Endometrium (tissue), 2 donors: ENCODE measurements around the gene SIX5.
"Not testable (repeated sequence)": the region's sequence is repeated elsewhere in the genome, so short reads cannot be mapped to it uniquely, and the experiment has no call there.

Source experiments
- FAIRE-seq: peaks from 2 replicates; lab custom pipeline; 2012; peaks lifted over from hg19 to GRCh38; lab: Jason Lieb, UNC
- donor health status: control.
- donor health status: control.

Gene SIX5

GRCh38 chr19:45768984-45769782 is at the start of gene SIX5:
SIX5 (minus strand) TSS chr19:45769252; CDS start chr19:45768844, 408 bp downstream.
- peak; percentile 92 for FAIRE-seq

- FAIRE-seq, result no peak
These were observed 48.8 kb upstream of the SIX5 start for GRCh38 chr19:45817725-45818301.

GRCh38 chr19:45817010-45817724 is 48.1 kb upstream of the SIX5 start:
- FAIRE-seq, result peak; percentile 79

- FAIRE-seq, result no peak
These were observed 47.4 kb upstream of the SIX5 start for GRCh38 chr19:45816236-45817009.

DNA sequence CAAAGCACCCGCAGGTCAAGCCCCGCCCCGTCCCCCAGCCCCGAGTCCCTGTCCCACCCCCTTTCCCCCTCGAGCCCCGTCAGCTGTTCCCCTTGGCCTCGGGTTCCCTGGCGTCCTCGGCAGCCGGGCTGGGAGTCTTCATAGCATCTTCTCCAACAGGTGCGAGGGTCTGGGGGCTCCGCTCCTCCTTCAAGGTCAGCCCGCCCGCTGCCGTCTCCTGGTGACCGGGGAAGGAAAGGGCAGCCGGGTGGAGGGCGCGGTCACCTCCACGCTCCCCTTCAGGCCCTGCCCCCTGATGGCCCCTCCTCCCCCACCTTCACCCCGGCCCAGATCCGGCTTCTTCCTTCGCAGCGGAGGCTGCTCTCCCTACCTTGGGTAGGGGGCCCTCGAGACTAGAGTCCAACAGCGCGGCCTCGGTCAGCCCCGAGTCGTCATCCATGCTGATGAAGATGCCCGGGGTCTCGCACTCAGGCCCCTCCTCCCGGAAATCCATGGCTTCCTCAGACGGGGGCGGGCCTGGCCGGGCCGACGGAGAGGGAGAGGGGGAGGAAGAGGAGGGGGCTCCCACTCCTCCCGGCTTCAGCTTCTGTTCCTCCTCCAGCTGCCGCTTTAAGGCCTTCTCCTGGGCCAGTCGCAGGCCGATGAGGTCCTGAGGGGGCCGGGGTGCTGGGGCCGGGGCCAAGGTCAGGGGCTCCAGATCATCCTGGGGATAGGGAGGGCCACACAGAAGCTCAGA is 46.6 kb upstream of the SIX5 start:
- FAIRE-seq, result no peak

GRCh38 chr19:45814851-45815480 is 45.9 kb upstream of the SIX5 start, which contains the start of gene RSPH6A:
RSPH6A (minus strand) TSS chr19:45815308; CDS start chr19:45815176, 132 bp downstream.
- FAIRE-seq, result no peak

DNA sequence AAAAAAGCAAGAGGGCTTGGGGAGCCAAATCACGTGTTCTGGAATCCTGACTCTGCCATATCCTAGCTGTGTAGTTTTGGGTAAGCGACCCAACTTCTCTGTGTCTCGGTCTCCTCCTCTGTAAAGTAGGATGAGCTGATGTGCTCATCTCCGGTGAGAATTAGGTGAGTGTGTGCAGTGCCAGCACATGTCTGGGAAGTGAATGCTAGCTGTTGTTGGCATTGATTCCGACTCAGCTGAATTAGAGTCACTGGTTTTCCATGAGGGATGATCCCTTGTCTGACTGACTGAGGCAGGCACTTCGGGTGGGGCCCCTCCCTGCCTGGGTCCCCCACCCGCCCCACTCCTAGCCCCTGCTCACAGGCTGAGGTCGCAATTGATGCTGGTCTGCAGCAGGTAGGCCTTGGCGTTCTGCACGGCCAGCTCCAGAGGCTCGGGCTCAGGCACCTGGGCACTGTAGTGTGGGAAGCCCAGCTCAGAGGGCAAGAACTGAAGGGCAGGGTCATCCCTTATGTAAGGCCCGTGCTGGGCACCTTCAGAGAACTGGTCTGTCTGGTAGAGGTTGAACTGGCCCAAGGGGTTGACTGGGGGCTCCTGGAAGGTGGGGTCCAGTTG is 45.2 kb upstream of the SIX5 start:
- no peak for FAIRE-seq

GRCh38 chr19:45812297-45812696 is 43.2 kb upstream of the SIX5 start:
- FAIRE-seq, result no peak

GRCh38 chr19:45809643-45810159 is 40.6 kb upstream of the SIX5 start:
- no peak for FAIRE-seq

DNA sequence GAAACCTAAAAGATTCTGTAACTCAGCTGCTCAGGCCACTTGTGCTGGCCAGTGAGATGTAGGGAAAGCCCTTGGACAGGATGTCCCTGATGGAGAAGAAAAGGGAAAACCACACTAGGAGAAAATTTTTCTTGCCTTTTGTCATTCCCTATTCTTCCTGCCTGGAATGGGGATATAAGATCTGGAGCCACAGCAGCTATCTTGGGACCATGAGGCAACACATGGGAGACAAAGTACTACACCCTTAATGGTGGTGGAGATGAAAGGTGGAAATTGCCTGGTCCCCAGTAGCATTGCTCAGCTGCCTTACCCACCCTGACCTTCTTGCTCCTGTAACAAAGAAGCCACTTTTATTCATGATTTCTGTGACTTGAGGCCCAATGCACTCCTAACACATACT is 36.7 kb upstream of the SIX5 start:
- no peak for FAIRE-seq

DNA sequence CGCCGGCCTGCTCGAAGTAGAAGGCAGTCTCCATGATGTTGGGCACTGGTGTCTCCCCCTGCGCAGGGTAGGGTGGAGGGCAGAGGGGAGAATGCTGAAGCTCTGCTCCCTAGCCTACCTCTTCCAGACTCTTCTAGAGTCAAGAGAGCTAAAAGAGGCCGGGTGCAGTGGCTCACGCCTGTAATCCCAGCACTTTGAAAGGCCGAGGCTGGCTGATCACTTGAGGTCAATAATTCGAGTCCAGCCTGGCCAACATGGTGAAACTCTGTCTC is 35.8 kb upstream of the SIX5 start:
- no peak for FAIRE-seq

- no peak for FAIRE-seq
These were observed 35.3 kb upstream of the SIX5 start for GRCh38 chr19:45804140-45804958.

GRCh38 chr19:45801603-45802175 is 32.6 kb upstream of the SIX5 start:
- no peak for FAIRE-seq

DNA sequence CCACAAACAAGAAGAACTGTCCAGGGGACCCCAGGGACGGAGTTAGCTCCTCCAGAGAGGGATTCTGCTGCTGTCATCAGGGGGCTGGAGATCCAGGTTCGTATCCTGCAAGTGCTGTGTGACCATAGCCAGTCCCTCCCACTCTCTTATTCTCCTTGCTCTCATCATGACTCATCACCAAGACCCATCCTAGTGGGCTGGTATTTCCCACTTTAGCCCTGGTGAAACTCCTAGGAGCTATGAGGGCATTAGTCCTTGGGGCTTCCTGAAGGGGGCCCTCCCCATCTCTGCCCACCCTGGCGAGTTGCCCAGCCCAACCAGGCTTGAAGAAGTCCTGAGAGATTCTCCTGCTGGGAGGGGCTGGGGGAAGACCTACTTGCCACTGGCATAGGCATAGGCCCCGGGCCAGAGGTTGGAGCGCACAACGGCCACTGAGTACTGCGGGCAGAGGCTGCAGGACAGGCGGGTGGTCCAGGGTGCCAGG is 31.1 kb upstream of the SIX5 start:
- FAIRE-seq, result no peak

DNA sequence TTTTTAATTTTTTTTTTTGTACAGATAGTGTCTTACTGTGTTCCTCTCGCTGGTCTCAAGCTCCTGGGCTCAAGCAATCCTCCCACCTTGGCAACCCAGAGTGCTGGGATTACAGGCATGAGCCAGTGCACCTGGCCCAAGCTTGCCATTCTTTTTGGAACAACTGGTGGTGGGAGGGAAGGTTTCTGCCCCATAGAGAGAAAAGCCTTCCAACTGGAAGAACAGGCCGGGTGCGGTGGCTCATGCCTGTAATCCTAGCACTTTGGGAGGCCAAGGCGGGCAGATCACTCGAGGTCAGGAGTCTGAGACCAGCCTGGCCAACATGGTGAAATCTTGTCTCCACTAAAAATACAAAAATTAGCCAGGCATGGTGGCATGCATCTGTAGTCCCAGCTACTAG is 30.5 kb upstream of the SIX5 start:
- not testable (repeated sequence) for FAIRE-seq

- FAIRE-seq, result no peak
These were observed 30.0 kb upstream of the SIX5 start for GRCh38 chr19:45798995-45799517.

DNA sequence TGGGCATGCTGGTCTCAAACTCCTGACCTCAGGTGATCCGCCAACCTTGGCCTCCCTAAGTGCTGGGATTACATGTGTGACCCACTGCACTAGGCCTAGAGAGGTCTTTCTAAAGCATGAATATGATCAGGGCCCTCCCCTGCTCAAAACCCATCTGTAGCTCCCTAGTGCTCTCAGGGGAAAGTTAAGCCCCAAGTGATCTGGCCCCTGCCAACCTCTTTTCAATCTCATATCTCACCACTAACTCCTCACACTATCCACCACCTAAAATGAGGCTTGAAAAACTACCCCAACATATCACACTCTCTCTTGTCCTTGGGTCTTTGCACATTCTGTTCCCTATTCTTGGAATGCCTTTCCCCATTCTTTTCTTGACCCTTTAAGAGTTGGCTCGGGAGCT is 25.6 kb upstream of the SIX5 start:
- FAIRE-seq, result no peak

- no peak for FAIRE-seq
These were observed 24.8 kb upstream of the SIX5 start for GRCh38 chr19:45793876-45794275.

DNA sequence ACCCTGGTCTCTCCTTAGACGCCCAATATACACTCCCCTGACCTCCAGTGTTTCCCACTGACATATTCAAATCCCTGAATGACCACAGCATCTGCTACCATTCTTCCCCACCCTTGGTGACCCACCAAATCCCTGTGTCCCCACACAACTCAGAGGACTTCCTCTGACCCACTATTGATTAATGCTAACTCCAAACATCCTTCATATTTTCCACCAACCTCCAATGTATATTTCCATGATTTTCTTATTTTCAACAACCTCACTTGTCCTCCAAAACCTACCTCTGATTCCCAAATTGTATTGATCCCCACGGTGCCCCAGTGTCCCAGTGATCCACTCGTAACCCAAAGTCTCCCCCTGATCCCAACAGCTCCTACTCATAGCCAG is 24.1 kb upstream of the SIX5 start:
- FAIRE-seq, result no peak
